Aorta (tissue), 5 donors: Measurements from ENCODE around the gene SRF. TPM values are rescaled to one million over a fixed set of nuclear protein-coding genes. Genes with fewer than 3 reads are reported as not detected.
A peak's percentile ranks its signal among the peaks of the same experiment; 100 is the strongest.

Experiments
- ATAC-seq: fragments of 200-7000 bp; cut with Tn5 transposase; one replicate; pipeline ENCODE4 v1.9.1; 2022; ENCODE audit warnings: moderate library complexity; ENCODE audit not compliant: low FRiP score
- DNase-seq, 2 donors: peaks; one replicate each; pipeline ENCODE4 v3.0.0-alpha.2; 2020
- H3K27ac ChIP-seq, 2 donors: one replicate each; pipeline ENCODE4 v1.5.1; 2013; ENCODE audit warnings: low read length in 2 of 2, mild to moderate bottlenecking in 2 of 2, moderate library complexity in 2 of 2, control low read depth in 1 of 2, inconsistent platforms in 1 of 2, low read depth in 1 of 2
- H3K27me3 ChIP-seq, 2 donors: one replicate each; pipeline ENCODE4 v1.6.1; 2013; ENCODE audit warnings: control low read depth in 1 of 2, low read length in 1 of 2, mild to moderate bottlenecking in 1 of 2, moderate library complexity in 1 of 2; ENCODE audit not compliant: insufficient read depth in 2 of 2, control insufficient read depth in 1 of 2
- H3K36me3 ChIP-seq, 2 donors: one replicate each; pipeline ENCODE4 v1.6.1; 2013; ENCODE audit warnings: control low read depth in 1 of 2, low read length in 1 of 2, mild to moderate bottlenecking in 1 of 2; ENCODE audit not compliant: insufficient read depth in 2 of 2, control insufficient read depth in 1 of 2
- H3K4me1 ChIP-seq, 2 donors: one replicate each; pipeline ENCODE4 v1.6.1; 2013; ENCODE audit warnings: low read length in 2 of 2, control low read depth in 1 of 2, mild to moderate bottlenecking in 1 of 2, moderate library complexity in 1 of 2; ENCODE audit not compliant: insufficient read depth in 2 of 2, control insufficient read depth in 1 of 2
- H3K4me3 ChIP-seq, 2 donors: one replicate each; pipeline ENCODE4 v1.5.1; 2013; ENCODE audit warnings: low read length in 2 of 2, control low read depth in 1 of 2, mild to moderate bottlenecking in 1 of 2
- H3K9me3 ChIP-seq: one replicate; pipeline ENCODE4 v1.6.1; 2013; ENCODE audit warnings: mild to moderate bottlenecking, low read length; ENCODE audit not compliant: control insufficient read depth
- WGBS, 2 donors: extraction: QIAGEN DNeasy Blood & Tissue Kit; methylation state at CpG; one replicate each; pipeline ENCODE4 v1.1.7; 2013; 5-methylcytosine and 5-hydroxymethylcytosine counted together
- intact Hi-C, 2 donors: fragments of 100-400 bp; cut with DNase I; formaldehyde crosslinking; loops; one replicate each; pipeline versions ENCODE4 v1.14.2 to v1.15.0; 2022
- polyA plus RNA-seq, 2 donors: library from polyadenylated mRNA; stranded (reverse); fragments of 200-250 nt; gene quantifications; one replicate each; pipeline ENCODE4 v1.2.3, GENCODE V29; 2013
- total RNA-seq, 2 donors: library from RNA; stranded (reverse); fragmentation: NEBNext Ultra II Directional; extraction: Animal tissue kit (Norgen Biotek cat#: 25700); gene quantifications; one replicate each; pipeline ENCODE4 v1.2.1, GENCODE V29; 2021
- donor health status: healthy with polysubstance abuse.
- donor health status: Bipolar disorder and iron deficiency.
- donor health status: DM: no; HTN: no; CAD: no.
- donor health status: DM: no; HTN: no; CAD: no.
- donor health status: DM: yes; HTN: yes; CAD: no.

SRF gene
- total and polyA plus RNA-seq, 4 donors: 23.8 to 106 (median 44.4) TPM

- DNase-seq (no peak), ATAC-seq (no peak)
- Histone ChIP-seq H3K9me3 (no peaks in the 10 kb centered on the region), H3K27ac (no peak overlapping the region), H3K4me3 (no peak overlapping the region), H3K4me1 (no peaks in the 10 kb centered on the region), H3K36me3 (peaks cover 5 to 19% of the 10 kb centered on the region in 2 donors), H3K27me3 (no peaks in the 10 kb centered on the region)
- intact Hi-C loops: no loop called here
- 81 to 85% methylated on average over 5 of the region's 5 CpGs for WGBS, 2 donors
These were observed 25.3 kb downstream of the SRF start for GRCh38 chr6:43196337-43196736.

GRCh38 chr6:43199912-43200311 is 28.8 kb downstream of the SRF start:
- no peaks in the 10 kb centered on the region for H3K9me3 ChIP-seq
- H3K4me3 ChIP-seq: no peak overlapping the region
- H3K4me1 ChIP-seq: no peaks in the 10 kb centered on the region
- peaks cover 3 to 18% of the 10 kb centered on the region in 2 donors for H3K36me3 ChIP-seq
- intact Hi-C loops: no loop called here
- H3K27me3 ChIP-seq: no peaks in the 10 kb centered on the region
- DNase-seq (peak in 1 of 2 donors; percentile 39), ATAC-seq (no peak)
- 86 to 89% methylated on average over 6 of the region's 6 CpGs for WGBS, 2 donors
- no peak overlapping the region for H3K27ac ChIP-seq

- peaks cover 3 to 15% of the 10 kb centered on the region in 2 donors for H3K36me3 ChIP-seq
- intact Hi-C loops: no loop called here
These were observed 29.5 kb downstream of the SRF start for GRCh38 chr6:43200541-43200940.

GRCh38 chr6:43202451-43202850 is 31.4 kb downstream of the SRF start:
- no peaks in the 10 kb centered on the region for H3K27me3 ChIP-seq
- DNase-seq (peak in 1 of 2 donors; percentile 42), ATAC-seq (no peak)
- no peaks in the 10 kb centered on the region for H3K4me1 ChIP-seq
- WGBS, 2 donors: 90% methylated on average over 5 of the region's 5 CpGs
- peaks cover 3 to 8% of the 10 kb centered on the region in 2 donors for H3K36me3 ChIP-seq
- H3K4me3 ChIP-seq: no peak overlapping the region
- no peak overlapping the region for H3K27ac ChIP-seq
- H3K9me3 ChIP-seq: no peaks in the 10 kb centered on the region
- intact Hi-C loops: no loop called here

More at GRCh38 chr6:43200541-43200940, 29.5 kb downstream of the SRF start:
- Histone ChIP-seq H3K9me3 (no peaks in the 10 kb centered on the region), H3K4me1 (no peaks in the 10 kb centered on the region), H3K27ac (no peak overlapping the region), H3K27me3 (no peaks in the 10 kb centered on the region), H3K4me3 (no peak overlapping the region)
- 90 to 95% methylated on average over 6 of the region's 6 CpGs for WGBS, 2 donors
- DNase-seq (peak in 1 of 2 donors; percentile 55), ATAC-seq (no peak)

- DNase-seq (peak in 1 of 2 donors; percentile 39), ATAC-seq (no peak)
- Histone ChIP-seq H3K4me3 (no peak overlapping the region), H3K27me3 (no peaks in the 10 kb centered on the region), H3K4me1 (no peaks in the 10 kb centered on the region), H3K36me3 (peaks cover 3 to 8% of the 10 kb centered on the region in 2 donors), H3K27ac (no peak overlapping the region), H3K9me3 (no peaks in the 10 kb centered on the region)
- 89 to 91% methylated on average over 17 of the region's 17 CpGs for WGBS, 2 donors
- intact Hi-C loops: no loop called here
These were observed 32.1 kb downstream of the SRF start for GRCh38 chr6:43203029-43203717.

- H3K9me3 ChIP-seq: no peaks in the 10 kb centered on the region
- 90 to 93% methylated on average over 8 of the region's 8 CpGs for WGBS, 2 donors
- H3K4me3 ChIP-seq: no peak overlapping the region
- no peak overlapping the region for H3K27ac ChIP-seq
- DNase-seq (peak in 1 of 2 donors; percentile 65), ATAC-seq (no peak)
- no peaks in the 10 kb centered on the region for H3K27me3 ChIP-seq
- intact Hi-C loops: no loop called here
- no peaks in the 10 kb centered on the region for H3K4me1 ChIP-seq
- H3K36me3 ChIP-seq: peaks cover 3 to 8% of the 10 kb centered on the region in 2 donors
These were observed 32.6 kb downstream of the SRF start for GRCh38 chr6:43203718-43204095.

- Histone ChIP-seq H3K36me3 (peaks cover 3 to 7% of the 10 kb centered on the region in 2 donors), H3K4me1 (no peaks in the 10 kb centered on the region), H3K9me3 (no peaks in the 10 kb centered on the region), H3K27me3 (no peaks in the 10 kb centered on the region), H3K27ac (no peak overlapping the region), H3K4me3 (no peak overlapping the region)
- ATAC-seq: no peak
- intact Hi-C loops: no loop called here
- peak in 1 of 2 donors; percentile 39 for DNase-seq
- WGBS, 2 donors: 93 to 94% methylated on average over 23 of the region's 23 CpGs
These were observed 33.4 kb downstream of the SRF start for GRCh38 chr6:43204271-43205105.

- no peaks in the 10 kb centered on the region for H3K27me3 ChIP-seq
- H3K9me3 ChIP-seq: no peaks in the 10 kb centered on the region
- no peak overlapping the region for H3K27ac ChIP-seq
- DNase-seq (peak in 1 of 2 donors; percentile 65), ATAC-seq (no peak)
- H3K4me1 ChIP-seq: no peaks in the 10 kb centered on the region
- whole genome bisulfite sequencing, 2 donors: 94 to 96% methylated on average over 10 of the region's 10 CpGs
- H3K4me3 ChIP-seq: no peak overlapping the region
- H3K36me3 ChIP-seq: peaks cover 1 to 3% of the 10 kb centered on the region in 2 donors
- intact Hi-C loops: no loop called here
These were observed 34.8 kb downstream of the SRF start for GRCh38 chr6:43205849-43206248.
